Activated T-helper 9 cell treated with anti-CD3 and anti-CD28 coated beads, Interleukin-2, amount 50 U/mL, for 16 hours (primary cell): Measurements from ENCODE around the gene NRXN3.

Source experiments
- DNase-seq: peaks from one replicate; pipeline ENCODE4 v3.0.0-alpha.2; 2020; ENCODE audit warnings: low read depth

Gene NRXN3

DNA sequence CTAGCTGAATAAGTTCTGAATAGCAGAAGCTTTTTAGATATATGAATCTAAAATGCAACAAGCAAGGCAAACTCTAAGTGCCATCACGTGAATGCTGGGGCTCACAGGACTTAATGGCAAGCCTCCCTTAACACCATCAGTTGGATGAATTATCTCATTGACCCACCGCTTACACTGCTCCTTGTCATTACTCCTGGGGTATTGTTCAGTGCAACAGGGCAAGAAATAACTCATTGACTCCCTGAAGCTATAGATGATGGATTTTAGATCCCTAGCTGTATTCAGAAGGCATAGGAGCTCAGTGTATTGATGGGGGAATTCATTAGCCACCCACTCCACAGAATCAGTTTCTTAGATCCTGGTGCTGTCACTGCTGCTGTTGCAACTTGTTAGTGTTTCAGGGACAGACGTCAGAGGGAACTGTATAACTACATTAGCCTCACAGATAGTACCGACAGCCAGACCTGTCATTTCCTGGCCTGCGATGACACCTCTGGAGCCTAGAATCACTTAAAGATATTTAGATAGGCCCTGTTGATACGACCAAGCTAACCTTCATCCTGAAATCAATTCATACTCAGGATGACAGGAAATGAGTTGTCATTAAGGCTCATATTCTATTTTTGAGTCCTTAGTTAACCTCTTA, 1305.8 kb downstream of the NRXN3 start:
- no peak for DNase-seq

DNA sequence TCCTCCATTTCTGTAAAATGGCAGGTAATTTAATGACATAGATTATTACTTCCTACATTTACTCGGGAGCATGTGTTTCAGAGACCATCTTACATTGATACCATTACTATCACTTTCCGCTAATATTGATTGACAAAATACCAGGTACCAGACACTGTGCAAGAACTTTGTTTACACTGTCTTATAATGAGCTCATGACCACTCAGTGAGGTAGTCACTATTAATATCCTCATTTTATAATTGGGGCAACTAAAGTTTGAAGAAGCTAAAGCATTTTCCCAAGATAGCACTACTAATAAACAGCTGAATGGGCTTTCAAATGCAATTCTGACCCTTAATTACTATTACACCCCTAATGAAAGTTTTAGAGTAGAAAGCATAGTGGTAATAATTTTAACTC, 1306.4 kb downstream of the NRXN3 start:
- no peak for DNase-seq

DNA sequence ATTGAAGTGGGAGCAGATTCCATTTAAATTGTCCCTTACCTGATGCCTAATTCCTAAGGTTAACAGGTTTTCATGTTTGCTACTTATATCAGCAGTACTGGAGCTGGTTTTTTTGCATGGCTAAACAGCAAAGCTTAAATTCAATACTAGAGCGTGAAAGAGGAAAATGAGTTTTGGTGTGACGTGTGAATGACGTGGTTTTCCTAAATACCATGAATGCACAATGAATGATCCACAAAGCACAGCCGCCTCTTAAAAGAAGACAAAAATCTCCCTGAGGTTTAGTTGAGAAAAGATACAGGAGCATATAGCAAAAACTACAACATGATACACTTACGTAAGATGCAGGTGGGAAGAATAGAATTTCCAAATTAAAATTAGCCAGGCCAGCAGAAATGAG, 1310.0 kb downstream of the NRXN3 start:
- no peak for DNase-seq

GRCh38 chr14:79482825-79483224, 1312.7 kb downstream of the NRXN3 start:
- DNase-seq, result no peak

GRCh38 chr14:79483477-79484388, 1313.6 kb downstream of the NRXN3 start:
- DNase-seq, result no peak

GRCh38 chr14:79487632-79488031, 1317.5 kb downstream of the NRXN3 start:
- no peak for DNase-seq

GRCh38 chr14:79491161-79491560, 1321.0 kb downstream of the NRXN3 start:
- DNase-seq, result no peak

- no peak for DNase-seq
Measured at GRCh38 chr14:79493081-79493645, 1323.0 kb downstream of the NRXN3 start.

GRCh38 chr14:79496701-79497100, 1326.5 kb downstream of the NRXN3 start:
- no peak for DNase-seq

- DNase-seq, result no peak
Measured at GRCh38 chr14:79500489-79500888, 1330.3 kb downstream of the NRXN3 start.

- no peak for DNase-seq
Measured at GRCh38 chr14:79502136-79502750, 1332.1 kb downstream of the NRXN3 start.

DNA sequence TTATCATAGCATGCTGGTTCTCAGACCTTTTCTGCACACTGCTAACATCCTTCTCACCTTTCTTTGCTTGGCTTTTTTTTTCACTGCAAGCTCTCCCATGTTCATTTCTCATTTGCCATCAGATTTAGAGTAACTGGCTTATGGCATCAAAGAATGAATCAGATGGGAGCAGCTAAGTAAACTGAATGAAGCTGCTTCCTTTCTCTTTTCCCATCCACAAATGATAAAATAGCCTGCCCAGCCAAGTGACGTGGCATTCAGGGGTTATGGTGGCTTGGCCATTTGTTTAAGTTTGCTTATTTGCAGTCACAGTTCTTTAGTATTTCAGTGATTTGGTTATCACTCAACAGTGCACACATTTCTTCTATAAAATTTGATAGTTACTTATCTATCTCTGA, 1332.6 kb downstream of the NRXN3 start:
- DNase-seq, result no peak

- DNase-seq, result no peak
Measured at GRCh38 chr14:79510659-79511058, 1340.5 kb downstream of the NRXN3 start.

- DNase-seq, result no peak
Measured at GRCh38 chr14:79511146-79511545, 1341.0 kb downstream of the NRXN3 start.

GRCh38 chr14:79513446-79513845, 1343.3 kb downstream of the NRXN3 start:
- DNase-seq, result no peak

GRCh38 chr14:79514700-79515099, 1344.5 kb downstream of the NRXN3 start:
- DNase-seq, result no peak

GRCh38 chr14:79515158-79515557, 1345.0 kb downstream of the NRXN3 start:
- DNase-seq, result no peak

- no peak for DNase-seq
Measured at GRCh38 chr14:79516009-79516408, 1345.8 kb downstream of the NRXN3 start.

- DNase-seq, result no peak
Measured at GRCh38 chr14:79525416-79525815, 1355.2 kb downstream of the NRXN3 start.

- no peak for DNase-seq
Measured at GRCh38 chr14:79528828-79529416, 1358.7 kb downstream of the NRXN3 start.

GRCh38 chr14:79530555-79530954, 1360.4 kb downstream of the NRXN3 start:
- DNase-seq, result no peak

DNA sequence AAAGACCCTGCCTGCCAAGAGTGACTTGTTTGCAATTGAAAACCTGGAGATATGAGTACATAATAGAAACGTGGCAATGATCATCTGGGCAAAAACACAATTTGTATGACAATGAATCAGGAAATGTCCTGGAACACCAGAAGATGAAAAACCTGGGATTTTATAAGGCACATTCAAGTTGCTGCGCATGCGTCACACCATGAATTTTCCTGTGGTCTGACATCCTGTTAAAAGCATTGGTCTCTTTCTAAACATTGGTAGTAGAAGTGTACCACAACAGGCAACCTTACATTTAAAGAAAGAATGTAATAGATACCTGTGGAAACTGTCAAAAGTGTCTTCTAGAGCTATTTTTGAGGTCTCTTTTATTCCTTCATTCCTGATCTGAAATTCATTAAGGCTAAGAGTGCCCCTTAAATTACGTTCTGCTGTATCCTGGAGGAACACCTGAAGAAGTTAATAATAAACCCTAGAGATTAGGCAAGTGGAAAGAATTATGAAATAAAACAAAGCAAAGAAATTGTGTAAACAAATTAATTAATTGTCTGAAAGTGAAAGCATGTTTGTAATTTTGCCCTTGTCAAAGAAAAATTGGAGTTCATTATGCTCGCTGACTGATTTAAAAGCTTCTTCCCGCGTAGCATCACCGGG, 1364.7 kb downstream of the NRXN3 start:
- no peak for DNase-seq
